Measurements from ENCODE around the gene CFAP410. TPM values are rescaled to one million over a fixed set of nuclear protein-coding genes. Genes with fewer than 3 reads are reported as not detected.

CFAP410 gene
- total and polyA plus RNA-seq, 2 of the 4 experiments (the other 2 are of a cell fraction) = 3.8 to 10.3 TPM

DNA sequence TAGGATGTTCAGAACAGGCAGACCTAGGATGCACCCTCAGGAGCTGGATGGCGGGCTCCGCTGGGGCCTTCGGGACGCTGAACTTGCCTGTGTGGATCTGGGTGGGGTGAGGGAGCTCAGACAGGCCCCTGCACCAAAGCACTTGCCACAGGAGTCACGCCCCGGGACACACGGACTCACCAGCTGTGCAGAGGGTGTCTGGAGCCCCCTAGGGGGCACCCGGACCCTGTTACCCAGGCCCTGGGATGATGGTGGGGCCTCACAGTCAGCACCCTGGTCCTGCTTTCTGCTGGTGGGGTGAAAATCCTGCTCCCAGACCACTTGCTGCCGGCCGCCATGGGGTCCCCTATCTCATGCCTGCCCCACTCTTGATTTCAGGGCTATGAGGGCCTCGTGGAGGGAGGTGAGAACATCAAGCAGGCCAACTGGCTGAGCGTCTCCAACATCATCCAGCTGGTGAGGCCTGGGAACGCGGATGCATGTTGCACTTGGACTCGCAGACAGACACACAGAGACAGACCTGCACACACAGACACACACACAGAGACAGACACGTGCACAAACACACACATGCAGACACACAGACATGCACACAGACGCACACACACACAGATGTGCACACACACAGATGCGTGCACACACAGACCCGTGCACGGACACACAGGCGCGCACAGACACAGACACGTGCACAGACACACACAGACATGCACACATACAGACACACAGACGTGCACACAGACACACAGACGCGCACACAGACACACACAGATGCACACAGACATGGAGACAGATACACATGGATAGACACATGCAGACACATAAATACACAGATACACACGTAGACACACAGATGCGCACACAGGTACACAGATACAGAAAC is 28.3 kb downstream of the CFAP410 start:
- Histone ChIP-seq H2BK120ac (ENCODE audit: low read depth, low read length) (no peak overlapping the region), H4K8ac (ENCODE audit: low read depth in 2 of 2, low read length in 2 of 2) (no peak overlapping the region), H3K4me1 (ENCODE audit: control insufficient read depth, insufficient read depth, low read length) (peaks cover 5% of the 10 kb centered on the region; the same call in 1 of the 2 replicates), H2AK5ac (ENCODE audit: low read depth, low read length) (no peak overlapping the region), H3K27me3 (ENCODE audit: control insufficient read depth, insufficient read depth, low read length) (no peaks in the 10 kb centered on the region), H2BK15ac (ENCODE audit: low read depth, low read length) (no peak overlapping the region), H2BK20ac (ENCODE audit: low read depth, low read length) (no peak overlapping the region), H3K9me3 (ENCODE audit: control insufficient read depth, insufficient read depth, low read length) (no peaks in the 10 kb centered on the region), H4K91ac (ENCODE audit: insufficient read depth, low read depth, low read length) (no peak overlapping the region), H3K4me3 (ENCODE audit: insufficient read depth, low read depth, low read length) (no peak overlapping the region), H3K27ac (ENCODE audit: insufficient read depth, low read length) (no peak overlapping the region), H3K4ac (ENCODE audit: low read depth, low read length) (no peak overlapping the region), H3K9me1 (ENCODE audit: insufficient read depth, low read length) (no peaks in the 10 kb centered on the region), H3K36me3 (ENCODE audit: control insufficient read depth, insufficient read depth, low read length) (peaks cover 60% of the 10 kb centered on the region), H4K5ac (ENCODE audit: low read depth, low read length) (no peak overlapping the region), H3K56ac (ENCODE audit: extremely low read depth, insufficient read depth, low read length) (no peak overlapping the region), H2AK9ac (replicated peaks; ENCODE audit: low read depth, low read length, poor library complexity) (no peak overlapping the region), H3K18ac (ENCODE audit: low read depth, low read length) (no peak overlapping the region), H3K14ac (replicated peaks; ENCODE audit: low read depth, low read length) (no peak overlapping the region), H4K20me1 (ENCODE audit: insufficient read depth, low read length) (peaks cover 25% of the 10 kb centered on the region), H2AFZ (replicated peaks; ENCODE audit: low read length, poor library complexity) (peak overlapping the region; percentile 23), H3K23ac (ENCODE audit: low read depth, low read length) (no peak overlapping the region), H3K4me2 (ENCODE audit: low read depth, low read length) (no peak overlapping the region), H3K79me1 (ENCODE audit: low read depth in 1 of 2, low read length in 2 of 2) (peaks cover 7 to 28% of the 10 kb centered on the region in 2 experiments; a peak in 3 of 4 replicates), H3K9ac (ENCODE audit: low read depth, low read length) (no peak overlapping the region), H2BK5ac (ENCODE audit: low read depth, low read length, poor library complexity, severe bottlenecking) (no peak overlapping the region)
- DNase-seq (no peak), ATAC-seq (ENCODE audit: low read depth) (no peak)
- no peak for TF ChIP-seq FOS (IDR thresholded peaks at IDR 0.05; ENCODE audit: low read depth, low read length)
- no TSS peak for BruUV-seq (replicated peaks)
- ChIA-PET CTCF (no interaction called here), POLR2A (ENCODE audit: unreplicated experiment) (no interaction called here)
- dilution Hi-C loops (cut with HindIII; ENCODE audit: low sequenced_read_pairs, unreplicated experiment) (no loop called here), in situ Hi-C loops (cut with MboI; ENCODE audit: low sequenced_read_pairs) (no loop called here), intact Hi-C loops (cut with micrococcal nuclease) (no loop called here)
- WGBS, 2 experiments (ENCODE audit: extremely low coverage in 2 of 2, insufficient read length in 1 of 2) = 84% methylated on average over 16 of the region's 28 CpGs; no CpG with 5 or more reads in 1 of the 2 experiments
